Panc1 (cell line): ENCODE measurements around the gene RASD2.

Source experiments
- SIN3A ChIP-seq: IDR thresholded peaks from 2 replicates; pipeline ENCODE4 v1.6.1; 2012; ENCODE audit warnings: low read depth, mild to moderate bottlenecking, low read length, moderate library complexity, borderline replicate concordance; ENCODE audit not compliant: insufficient read depth
- TF ChIP-seq, protein P1 (sequence below): fragments of 450-650 bp; IDR thresholded peaks from 2 replicates; pipeline ENCODE4 v1.5.1; 2017; ENCODE audit warnings: mild to moderate bottlenecking

DNA sequence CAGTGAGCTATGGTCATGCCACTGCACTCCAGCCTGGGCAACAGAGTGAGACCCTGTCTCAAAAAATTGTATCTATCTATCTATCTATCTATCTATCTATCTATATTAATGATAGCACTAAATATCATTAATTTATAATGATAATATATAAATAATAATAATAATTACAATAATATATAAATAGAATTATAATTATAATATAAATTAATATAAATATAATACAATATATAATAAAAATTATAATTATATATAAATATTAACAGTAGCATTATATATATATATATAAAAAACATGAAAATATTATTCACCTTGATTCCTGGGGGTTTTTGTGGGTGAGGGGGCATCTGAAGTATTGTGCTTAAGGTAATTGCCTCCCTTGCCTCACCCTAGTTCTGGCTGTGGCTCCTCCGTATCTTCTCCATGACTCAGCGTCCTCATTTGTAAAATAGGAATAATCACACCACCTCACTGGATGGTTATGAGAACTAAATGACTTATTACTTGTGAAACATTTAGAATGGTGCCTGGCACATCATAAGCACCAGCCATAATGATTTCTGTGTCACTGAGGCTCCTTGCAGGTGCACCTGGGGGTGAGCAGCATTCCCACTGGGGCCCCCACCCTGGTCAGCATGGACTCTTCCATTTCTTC lies 18.8 kb downstream of the RASD2 start:
- TF ChIP-seq, protein P1, sequence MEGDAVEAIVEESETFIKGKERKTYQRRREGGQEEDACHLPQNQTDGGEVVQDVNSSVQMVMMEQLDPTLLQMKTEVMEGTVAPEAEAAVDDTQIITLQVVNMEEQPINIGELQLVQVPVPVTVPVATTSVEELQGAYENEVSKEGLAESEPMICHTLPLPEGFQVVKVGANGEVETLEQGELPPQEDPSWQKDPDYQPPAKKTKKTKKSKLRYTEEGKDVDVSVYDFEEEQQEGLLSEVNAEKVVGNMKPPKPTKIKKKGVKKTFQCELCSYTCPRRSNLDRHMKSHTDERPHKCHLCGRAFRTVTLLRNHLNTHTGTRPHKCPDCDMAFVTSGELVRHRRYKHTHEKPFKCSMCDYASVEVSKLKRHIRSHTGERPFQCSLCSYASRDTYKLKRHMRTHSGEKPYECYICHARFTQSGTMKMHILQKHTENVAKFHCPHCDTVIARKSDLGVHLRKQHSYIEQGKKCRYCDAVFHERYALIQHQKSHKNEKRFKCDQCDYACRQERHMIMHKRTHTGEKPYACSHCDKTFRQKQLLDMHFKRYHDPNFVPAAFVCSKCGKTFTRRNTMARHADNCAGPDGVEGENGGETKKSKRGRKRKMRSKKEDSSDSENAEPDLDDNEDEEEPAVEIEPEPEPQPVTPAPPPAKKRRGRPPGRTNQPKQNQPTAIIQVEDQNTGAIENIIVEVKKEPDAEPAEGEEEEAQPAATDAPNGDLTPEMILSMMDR: no peak
- no peak for TF ChIP-seq SIN3A
